ENCODE results near the gene SLC39A2. TPM values are rescaled to one million over a fixed set of nuclear protein-coding genes. Genes with fewer than 3 reads are reported as not detected.

SLC39A2 gene
- total RNA-seq, 1 experiment from 2014 or later, result not detected

DNA sequence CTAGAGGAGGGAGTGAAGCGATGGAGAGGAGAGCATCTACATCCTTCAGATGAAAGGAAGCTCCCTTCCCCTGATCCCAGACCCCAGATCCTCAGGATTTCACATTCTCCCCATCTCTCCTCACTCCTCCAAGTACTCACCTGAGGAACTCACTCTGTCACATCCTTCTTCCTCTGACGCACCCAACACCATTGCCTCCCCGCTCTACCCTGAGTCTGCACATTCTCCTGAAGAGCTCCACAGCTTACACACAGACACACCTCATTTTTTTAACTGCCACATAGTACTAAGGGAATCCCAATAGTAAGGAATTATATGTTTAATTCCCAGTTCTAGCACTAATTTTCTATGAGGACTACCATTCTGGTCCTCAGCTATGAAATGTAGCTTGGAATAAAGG is 25.6 kb upstream of the SLC39A2 start:
- H3K27me3 Mint-ChIP-seq (ENCODE audit: insufficient read depth, unreplicated experiment), result no peaks in the 10 kb centered on the region
- BruUV-seq (replicated peaks), result no TSS peak
- POLR2A ChIA-PET, result interaction anchor here (0.6 to 2.9 kb wide), 4 partner anchors 14 to 354 kb away, joined by 3 to 26 read pairs (median 4); partner anchors contain the start of gene SLC39A2

DNA sequence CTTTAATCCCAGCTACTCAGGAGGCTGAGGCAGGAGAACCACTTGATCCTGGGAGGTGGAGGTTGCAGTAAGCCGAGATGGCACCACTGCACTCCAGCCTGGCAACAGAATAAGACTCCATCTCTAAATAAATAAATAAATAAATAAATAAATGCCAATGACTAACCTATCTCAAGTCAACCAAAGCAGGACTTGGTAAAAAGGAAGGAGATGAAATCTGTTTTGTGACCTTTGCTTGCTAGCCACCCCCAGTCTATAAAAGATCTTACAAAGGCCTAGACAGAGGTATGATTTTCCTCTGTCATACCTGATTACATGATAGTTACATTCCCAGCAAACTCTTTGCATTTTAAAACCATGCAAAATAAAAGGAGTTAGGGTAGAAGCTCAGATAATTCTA is 22.8 kb upstream of the SLC39A2 start:
- TF ChIP-seq, protein P1, sequence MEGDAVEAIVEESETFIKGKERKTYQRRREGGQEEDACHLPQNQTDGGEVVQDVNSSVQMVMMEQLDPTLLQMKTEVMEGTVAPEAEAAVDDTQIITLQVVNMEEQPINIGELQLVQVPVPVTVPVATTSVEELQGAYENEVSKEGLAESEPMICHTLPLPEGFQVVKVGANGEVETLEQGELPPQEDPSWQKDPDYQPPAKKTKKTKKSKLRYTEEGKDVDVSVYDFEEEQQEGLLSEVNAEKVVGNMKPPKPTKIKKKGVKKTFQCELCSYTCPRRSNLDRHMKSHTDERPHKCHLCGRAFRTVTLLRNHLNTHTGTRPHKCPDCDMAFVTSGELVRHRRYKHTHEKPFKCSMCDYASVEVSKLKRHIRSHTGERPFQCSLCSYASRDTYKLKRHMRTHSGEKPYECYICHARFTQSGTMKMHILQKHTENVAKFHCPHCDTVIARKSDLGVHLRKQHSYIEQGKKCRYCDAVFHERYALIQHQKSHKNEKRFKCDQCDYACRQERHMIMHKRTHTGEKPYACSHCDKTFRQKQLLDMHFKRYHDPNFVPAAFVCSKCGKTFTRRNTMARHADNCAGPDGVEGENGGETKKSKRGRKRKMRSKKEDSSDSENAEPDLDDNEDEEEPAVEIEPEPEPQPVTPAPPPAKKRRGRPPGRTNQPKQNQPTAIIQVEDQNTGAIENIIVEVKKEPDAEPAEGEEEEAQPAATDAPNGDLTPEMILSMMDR (IDR thresholded peaks at IDR 0.05; ENCODE audit: unreplicated experiment), result no peak
- Mint-ChIP-seq H3K36me3 (ENCODE audit: insufficient read depth, unreplicated experiment) (no peaks in the 10 kb centered on the region), H3K27me3 (ENCODE audit: insufficient read depth, unreplicated experiment) (no peaks in the 10 kb centered on the region), H3K4me1 (ENCODE audit: insufficient read depth, unreplicated experiment) (peaks cover 15% of the 10 kb centered on the region), H3K4me3 (ENCODE audit: unreplicated experiment) (no peak overlapping the region), H3K9me3 (ENCODE audit: unreplicated experiment) (no peaks in the 10 kb centered on the region), H3K27ac (ENCODE audit: low read depth, unreplicated experiment) (no peak overlapping the region)
- no TSS peak for BruUV-seq (replicated peaks)
- intact Hi-C loops (cut with micrococcal nuclease), result loop anchor here (10.0 kb wide), 1 partner anchor 651 kb away; no protein-coding TSS in a partner anchor
- CTCF ChIA-PET, result interaction anchor here (0.6 to 7.4 kb wide), 4 partner anchors 7 to 364 kb away, joined by 3 to 147 read pairs (median 3); no protein-coding TSS in a partner anchor
- POLR2A ChIA-PET, result interaction anchor here (1.0 to 1.4 kb wide), 2 partner anchors 10 to 13 kb away, joined by 3 read pairs; no protein-coding TSS in a partner anchor
- no peak for DNase-seq (ENCODE audit: unreplicated experiment)

More for the DNA sequence above, 25.6 kb upstream of the SLC39A2 start:
- H3K4me1 Mint-ChIP-seq (ENCODE audit: insufficient read depth, unreplicated experiment), result peaks cover 16% of the 10 kb centered on the region
- intact Hi-C loops (cut with micrococcal nuclease), result loop anchor here (5.0 to 10.0 kb wide), 2 partner anchors 341 to 649 kb away; no protein-coding TSS in a partner anchor
- H3K27ac Mint-ChIP-seq (ENCODE audit: low read depth, unreplicated experiment), result no peak overlapping the region
- no peak for DNase-seq (ENCODE audit: unreplicated experiment)
- H3K9me3 Mint-ChIP-seq (ENCODE audit: unreplicated experiment), result no peaks in the 10 kb centered on the region
- TF ChIP-seq, protein P1 (IDR thresholded peaks at IDR 0.05; ENCODE audit: unreplicated experiment), result no peak
- CTCF ChIA-PET, result interaction anchor here (0.6 to 7.4 kb wide), 20 partner anchors 10 to 1246 kb away, joined by 3 to 147 read pairs (median 4); partner anchors contain the start of gene RNASE7
- no peak overlapping the region for H3K4me3 Mint-ChIP-seq (ENCODE audit: unreplicated experiment)
- peaks cover 4% of the 10 kb centered on the region for H3K36me3 Mint-ChIP-seq (ENCODE audit: insufficient read depth, unreplicated experiment)

DNA sequence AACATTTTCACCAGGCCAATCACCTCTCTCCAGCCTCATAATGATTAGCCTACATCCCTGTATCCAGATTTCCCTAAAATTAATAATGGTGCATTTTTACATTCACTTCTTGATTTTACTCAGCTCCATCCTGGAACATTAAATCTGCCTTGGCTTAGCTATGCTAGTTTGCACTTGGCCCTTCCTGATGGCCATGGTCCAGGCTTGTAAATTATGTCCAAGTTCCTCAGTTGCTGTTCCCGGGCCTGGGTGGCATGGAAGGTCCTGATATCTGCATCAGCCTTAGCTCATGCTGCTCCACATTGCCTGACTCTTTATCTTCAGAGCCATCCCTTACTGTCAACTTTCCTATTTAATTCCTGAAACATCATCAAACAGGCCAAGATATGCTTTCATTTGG is 20.4 kb upstream of the SLC39A2 start:
- CTCF ChIA-PET, result interaction anchor here (1.0 to 11.9 kb wide), 6 partner anchors 6 to 285 kb away, joined by 3 to 147 read pairs (median 4); no protein-coding TSS in a partner anchor

DNA sequence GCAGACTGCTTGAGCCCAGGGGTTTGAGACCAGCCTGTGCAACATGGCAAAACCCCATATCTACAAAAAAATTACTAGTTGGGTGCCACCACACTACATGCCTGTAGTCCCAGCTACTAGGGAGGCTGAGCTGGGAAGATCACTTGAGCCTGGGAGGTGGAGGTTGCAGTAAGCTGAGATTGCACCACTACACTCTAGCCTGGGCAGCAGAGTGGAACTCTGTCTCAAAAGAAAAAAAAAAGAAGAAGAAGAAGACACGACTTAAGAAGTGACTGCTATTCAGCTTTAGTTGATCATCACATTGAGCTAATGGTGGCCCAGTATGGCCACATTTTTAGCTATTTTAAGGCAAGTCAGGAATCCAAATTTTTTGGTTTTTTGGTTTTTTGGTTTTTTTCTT is 18.2 kb upstream of the SLC39A2 start:
- DNase-seq (ENCODE audit: unreplicated experiment), result no peak
- no peak overlapping the region for H3K4me3 Mint-ChIP-seq (ENCODE audit: unreplicated experiment)
- H3K27me3 Mint-ChIP-seq (ENCODE audit: insufficient read depth, unreplicated experiment), result no peaks in the 10 kb centered on the region
- CTCF ChIA-PET, result interaction anchor here (0.5 to 11.9 kb wide), 7 partner anchors 8 to 675 kb away, joined by 3 to 147 read pairs (median 4); no protein-coding TSS in a partner anchor
- H3K4me1 Mint-ChIP-seq (ENCODE audit: insufficient read depth, unreplicated experiment), result no peaks in the 10 kb centered on the region
- TF ChIP-seq, protein P1 (IDR thresholded peaks at IDR 0.05; ENCODE audit: unreplicated experiment), result no peak
- no peak overlapping the region for H3K27ac Mint-ChIP-seq (ENCODE audit: low read depth, unreplicated experiment)
- no TSS peak for BruUV-seq (replicated peaks)
- POLR2A ChIA-PET, result no interaction called here
- intact Hi-C loops (cut with micrococcal nuclease), result no loop called here
- H3K36me3 Mint-ChIP-seq (ENCODE audit: insufficient read depth, unreplicated experiment), result peaks cover 6% of the 10 kb centered on the region
- no peaks in the 10 kb centered on the region for H3K9me3 Mint-ChIP-seq (ENCODE audit: unreplicated experiment)

More for the DNA sequence above, 20.4 kb upstream of the SLC39A2 start:
- Mint-ChIP-seq H3K27ac (ENCODE audit: low read depth, unreplicated experiment) (no peak overlapping the region), H3K4me1 (ENCODE audit: insufficient read depth, unreplicated experiment) (peaks cover 3% of the 10 kb centered on the region), H3K27me3 (ENCODE audit: insufficient read depth, unreplicated experiment) (no peaks in the 10 kb centered on the region), H3K36me3 (ENCODE audit: insufficient read depth, unreplicated experiment) (no peaks in the 10 kb centered on the region), H3K9me3 (ENCODE audit: unreplicated experiment) (no peaks in the 10 kb centered on the region), H3K4me3 (ENCODE audit: unreplicated experiment) (no peak overlapping the region)
- intact Hi-C loops (cut with micrococcal nuclease), result loop anchor here (10.0 kb wide), 1 partner anchor 654 kb away; no protein-coding TSS in a partner anchor
- DNase-seq (ENCODE audit: unreplicated experiment), result no peak
- no TSS peak for BruUV-seq (replicated peaks)
- POLR2A ChIA-PET, result interaction anchor here (0.6 to 0.7 kb wide), 2 partner anchors 10 to 152 kb away, joined by 3 to 4 read pairs; no protein-coding TSS in a partner anchor
- TF ChIP-seq, protein P1 (IDR thresholded peaks at IDR 0.05; ENCODE audit: unreplicated experiment), result no peak

Measured in MCF 10A (cell line).